Upper lobe of left lung (tissue), 4 donors: ENCODE measurements around the gene NAT14.

Source experiments
- CTCF ChIP-seq, 6 experiments: fragments of 450-650 bp in 4 of 6; fragments of 200-600 bp in 2 of 6; sonication (generic) in 2 of 6; IDR thresholded peaks; one replicate each; pipeline ENCODE4 v1.5.1; 2016 to 2019; ENCODE audit warnings: antibody characterized with exemption in 6 of 6
- EP300 ChIP-seq, 4 donors: sonication (generic); formaldehyde crosslinking; IDR thresholded peaks; one replicate each; pipeline ENCODE4 v1.5.1; 2017; ENCODE audit warnings: antibody characterized with exemption in 4 of 4, control low read depth in 2 of 4
- POLR2A ChIP-seq, 4 donors: fragments of 450-650 bp; IDR thresholded peaks; one replicate each; pipeline ENCODE4 v1.5.1; 2016 to 2017; ENCODE audit warnings: antibody characterized with exemption in 4 of 4, mild to moderate bottlenecking in 2 of 4
- POLR2AphosphoS5 ChIP-seq, 2 donors: sonication (generic); formaldehyde crosslinking; IDR thresholded peaks; one replicate each; pipeline ENCODE4 v1.5.1; 2017; ENCODE audit warnings: antibody characterized with exemption in 2 of 2

- TF ChIP-seq POLR2A (IDR thresholded peaks at IDR 0.05) = no peak
- no peak for TF ChIP-seq CTCF (IDR thresholded peaks at IDR 0.05)
- no peak for TF ChIP-seq EP300 (IDR thresholded peaks at IDR 0.05)
- TF ChIP-seq POLR2AphosphoS5 (IDR thresholded peaks at IDR 0.05) = no peak
These were observed 537 bp downstream of the NAT14 start for GRCh38 chr19:55485439-55486011.
